Brain microvascular endothelial cell (primary cell): ENCODE measurements around the gene NMS.
"Not testable (repeated sequence)": the region's sequence is repeated elsewhere in the genome, so short reads cannot be mapped to it uniquely, and the experiment has no call there.

ENCODE experiments used
- DNase-seq: peaks from one replicate; pipeline ENCODE4 v3.0.0-alpha.2; 2020
- H3K27ac ChIP-seq: fragments of 250-450 bp; sonication (Bioruptor Pico); 2 replicates; pipeline ENCODE4 v1.5.1; 2020; ENCODE audit warnings: mild to moderate bottlenecking, moderate library complexity
- H3K27me3 ChIP-seq: fragments of 250-450 bp; sonication (Bioruptor Pico); replicated peaks from 2 replicates; pipeline ENCODE4 v1.5.1; 2020; ENCODE audit warnings: mild to moderate bottlenecking
- H3K36me3 ChIP-seq: fragments of 250-450 bp; sonication (Bioruptor Pico); replicated peaks from 2 replicates; pipeline ENCODE4 v1.5.1; 2020; ENCODE audit warnings: mild to moderate bottlenecking
- H3K4me3 ChIP-seq: 2 replicates; pipeline ENCODE4 v1.5.1; 2011; ENCODE audit warnings: low read depth, mild to moderate bottlenecking, control low read depth, low read length, moderate library complexity
- CTCF ChIP-seq: IDR thresholded peaks from 2 replicates; pipeline ENCODE4 v1.5.1; 2011; ENCODE audit warnings: low read depth, mild to moderate bottlenecking, moderate library complexity, low read length, control low read depth, inconsistent platforms; ENCODE audit errors: missing control alignments
- in situ Hi-C: cut with HindIII; loops from 2 replicates; pipeline ENCODE4 v1.10.0; 2017; ENCODE audit warnings: low sequenced_read_pairs, low pct_ligation_motif_present

The NMS gene

GRCh38 chr2:100446696-100447095 lies 23.6 kb upstream of the NMS start:
- in situ Hi-C loops, result no loop called here
- DNase-seq, result no peak
- no peak for TF ChIP-seq CTCF
- Histone ChIP-seq H3K27me3 (no peaks in the 10 kb centered on the region), H3K36me3 (no peaks in the 10 kb centered on the region), H3K27ac (no peak overlapping the region), H3K4me3 (no peak overlapping the region)

GRCh38 chr2:100451092-100451491 lies 19.2 kb upstream of the NMS start:
- in situ Hi-C loops, result no loop called here
- Histone ChIP-seq H3K4me3 (no peak overlapping the region), H3K36me3 (no peaks in the 10 kb centered on the region), H3K27me3 (no peaks in the 10 kb centered on the region), H3K27ac (no peak overlapping the region)
- no peak for TF ChIP-seq CTCF
- DNase-seq, result no peak

GRCh38 chr2:100451734-100452133 lies 18.5 kb upstream of the NMS start:
- Histone ChIP-seq H3K36me3 (no peaks in the 10 kb centered on the region), H3K27ac (no peak overlapping the region), H3K27me3 (no peaks in the 10 kb centered on the region), H3K4me3 (no peak overlapping the region)
- no peak for DNase-seq
- TF ChIP-seq CTCF, result no peak
- in situ Hi-C loops, result no loop called here

- Histone ChIP-seq H3K36me3 (no peaks in the 10 kb centered on the region), H3K27ac (no peak overlapping the region), H3K4me3 (no peak overlapping the region), H3K27me3 (no peaks in the 10 kb centered on the region)
- in situ Hi-C loops, result no loop called here
- TF ChIP-seq CTCF, result no peak
- DNase-seq, result no peak
Observed at GRCh38 chr2:100453853-100454252, 16.4 kb upstream of the NMS start.

GRCh38 chr2:100456357-100456756 lies 13.9 kb upstream of the NMS start:
- H3K4me3 ChIP-seq, H3K27me3 ChIP-seq, in situ Hi-C loops, H3K27ac ChIP-seq, DNase-seq, H3K36me3 ChIP-seq: not testable (repeated sequence)

GRCh38 chr2:100460904-100461530 lies 9.3 kb upstream of the NMS start:
- Histone ChIP-seq H3K27ac (no peak overlapping the region), H3K27me3 (no peaks in the 10 kb centered on the region), H3K4me3 (no peak overlapping the region), H3K36me3 (no peaks in the 10 kb centered on the region)
- in situ Hi-C loops, result no loop called here
- TF ChIP-seq CTCF, result no peak
- DNase-seq, result no peak
